Activated naive CD8-positive, alpha-beta T cell treated with anti-CD3 and anti-CD28 coated beads for 36 hours (primary cell): ENCODE measurements around the gene GATA2. TPM values are rescaled to one million over a fixed set of nuclear protein-coding genes. Genes with fewer than 3 reads are reported as not detected.

Experiments
- DNase-seq: peaks from one replicate; pipeline ENCODE4 v3.0.0; 2021
- H3K27ac Mint-ChIP-seq: one replicate; pipeline ENCODE4 v1.8.0; 2022; ENCODE audit warnings: mild to moderate bottlenecking, moderate library complexity, mixed read lengths
- H3K27me3 Mint-ChIP-seq: one replicate; pipeline ENCODE4 v1.8.0; 2022; ENCODE audit warnings: mild to moderate bottlenecking, mixed read lengths
- H3K36me3 Mint-ChIP-seq: one replicate; pipeline ENCODE4 v1.8.0; 2021; ENCODE audit warnings: mild to moderate bottlenecking, mixed read lengths
- H3K4me1 Mint-ChIP-seq: one replicate; pipeline ENCODE4 v1.8.0; 2021; ENCODE audit warnings: mixed read lengths
- H3K4me3 Mint-ChIP-seq: one replicate; pipeline ENCODE4 v1.8.0; 2022; ENCODE audit warnings: mild to moderate bottlenecking, moderate library complexity, mixed read lengths
- H3K9me3 Mint-ChIP-seq: one replicate; pipeline ENCODE4 v1.8.0; 2022; ENCODE audit warnings: mixed read lengths
- total RNA-seq, 2 experiments: library from RNA; stranded (reverse); gene quantifications; one replicate each; pipeline ENCODE4 v1.2.3, GENCODE V29; 2021

GATA2 gene
- total RNA-seq, 2 experiments from 2014 or later, result 0.24 TPM; not detected in 1

DNA sequence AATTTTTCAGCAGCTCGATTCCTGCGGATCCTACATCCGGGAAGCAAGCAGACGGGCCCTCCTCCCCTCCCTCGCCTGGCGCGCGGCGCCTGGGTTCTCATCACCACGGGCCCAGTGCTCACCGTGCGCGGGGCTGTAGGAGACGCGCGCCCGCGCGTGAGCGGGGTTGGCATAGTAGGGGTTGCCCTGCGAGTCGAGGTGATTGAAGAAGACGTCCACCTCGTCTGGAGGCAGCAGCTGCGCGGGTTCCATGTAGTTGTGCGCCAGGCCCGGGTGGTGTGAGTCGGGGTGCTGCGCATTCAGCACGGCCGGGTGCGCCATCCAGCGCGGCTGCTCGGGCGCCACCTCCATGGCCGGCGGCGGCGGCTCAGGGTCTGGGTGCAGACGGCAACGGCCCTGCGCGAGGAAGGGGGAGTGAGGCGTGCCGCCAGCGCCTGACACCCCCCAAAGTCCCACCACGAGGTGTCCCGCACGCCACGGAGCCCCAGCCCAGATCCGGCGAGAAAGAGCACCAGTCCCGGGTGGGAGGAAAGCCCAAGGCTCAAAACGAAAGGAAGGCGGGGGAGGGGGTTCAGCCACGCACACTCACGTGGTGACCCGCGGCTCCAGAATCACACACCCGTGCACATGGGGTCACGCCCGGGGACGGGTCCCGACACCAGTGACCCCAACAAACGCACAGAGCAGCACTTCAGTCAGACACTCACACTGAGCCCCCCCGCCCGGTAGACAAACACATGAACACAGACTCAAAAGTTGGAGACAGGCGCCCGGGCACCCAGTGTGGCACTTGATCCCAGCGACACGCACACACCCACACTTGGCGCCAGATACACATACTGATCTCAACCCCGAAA is 6.1 kb downstream of the GATA2 start:
- Mint-ChIP-seq H3K36me3 (no peaks in the 10 kb centered on the region), H3K27me3 (peaks cover 91% of the 10 kb centered on the region), H3K4me1 (peaks cover 37% of the 10 kb centered on the region), H3K9me3 (no peaks in the 10 kb centered on the region), H3K4me3 (peak overlapping the region; percentile 72), H3K27ac (no peak overlapping the region)
- peak; percentile 35 for DNase-seq

DNA sequence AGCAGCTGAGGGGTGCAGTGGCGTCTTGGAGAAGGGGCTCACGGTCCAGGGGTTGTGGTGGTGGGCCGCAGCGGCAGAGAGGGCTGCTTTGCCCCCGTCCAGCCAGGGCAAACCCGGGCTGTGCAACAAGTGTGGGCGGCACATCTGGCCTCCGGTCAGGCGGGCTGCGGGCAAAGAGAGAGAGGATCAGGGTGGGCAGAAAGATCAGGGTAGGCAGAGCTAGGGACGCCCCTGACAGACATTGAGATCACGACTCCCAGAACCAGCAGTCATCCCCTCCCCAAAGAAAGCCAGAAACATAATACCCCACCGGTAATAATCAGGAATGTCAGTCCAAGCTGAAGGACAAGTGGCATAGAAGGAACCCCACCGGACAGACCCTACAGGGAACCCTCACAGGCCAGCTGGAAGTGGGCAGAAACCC is 6.8 kb downstream of the GATA2 start:
- DNase-seq, result no peak
- Mint-ChIP-seq H3K27ac (no peak overlapping the region), H3K36me3 (no peaks in the 10 kb centered on the region), H3K4me3 (peak overlapping the region; percentile 2), H3K27me3 (peaks cover 88% of the 10 kb centered on the region), H3K9me3 (no peaks in the 10 kb centered on the region), H3K4me1 (peaks cover 33% of the 10 kb centered on the region)

DNA sequence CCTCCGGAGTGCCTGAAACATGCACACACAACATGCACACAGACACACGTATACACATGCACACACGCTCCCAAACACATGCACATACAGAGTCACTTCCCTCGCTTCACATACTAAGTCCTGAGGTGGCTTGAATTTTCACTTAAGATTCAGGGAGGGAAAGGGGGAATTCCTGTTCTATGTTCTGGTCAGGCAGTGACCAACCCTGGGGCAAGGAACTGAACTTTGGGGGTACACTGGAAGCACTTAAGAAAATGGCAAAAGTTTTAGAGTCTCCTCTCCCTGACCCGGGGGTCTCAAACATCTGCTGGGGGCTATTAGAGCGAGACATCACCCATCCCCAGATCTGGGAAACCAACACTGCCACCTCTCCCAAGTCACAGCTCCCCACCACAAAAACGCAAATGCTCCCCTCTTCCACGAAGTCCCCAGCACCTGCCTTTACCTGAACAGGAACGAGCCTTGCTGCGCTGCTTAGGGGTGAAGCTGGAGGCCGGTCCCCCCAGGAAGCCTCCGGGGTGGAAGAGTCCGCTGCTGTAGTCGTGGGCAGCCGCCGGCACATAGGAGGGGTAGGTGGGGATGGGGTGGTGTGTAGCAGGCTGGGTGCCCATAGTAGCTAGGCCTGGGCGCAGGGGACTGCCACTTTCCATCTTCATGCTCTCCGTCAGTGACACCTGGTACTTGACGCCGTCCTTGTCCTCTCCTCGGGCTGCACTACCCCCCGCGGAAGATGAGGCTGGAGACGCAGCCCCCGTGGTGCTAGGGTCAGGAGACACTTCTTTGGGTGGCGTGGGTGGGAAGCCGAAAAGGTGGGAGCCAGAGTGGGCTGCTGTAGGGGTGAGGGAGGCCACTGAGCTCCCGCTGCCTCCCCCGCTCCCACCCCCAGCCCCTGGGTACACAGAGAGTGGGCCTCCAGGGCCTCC is 7.5 kb downstream of the GATA2 start:
- no peak for DNase-seq
- H3K27ac Mint-ChIP-seq, result no peak overlapping the region
- H3K4me3 Mint-ChIP-seq, result no peak overlapping the region
- peaks cover 88% of the 10 kb centered on the region for H3K27me3 Mint-ChIP-seq
- no peaks in the 10 kb centered on the region for H3K9me3 Mint-ChIP-seq
- peaks cover 30% of the 10 kb centered on the region for H3K4me1 Mint-ChIP-seq
- no peaks in the 10 kb centered on the region for H3K36me3 Mint-ChIP-seq

DNA sequence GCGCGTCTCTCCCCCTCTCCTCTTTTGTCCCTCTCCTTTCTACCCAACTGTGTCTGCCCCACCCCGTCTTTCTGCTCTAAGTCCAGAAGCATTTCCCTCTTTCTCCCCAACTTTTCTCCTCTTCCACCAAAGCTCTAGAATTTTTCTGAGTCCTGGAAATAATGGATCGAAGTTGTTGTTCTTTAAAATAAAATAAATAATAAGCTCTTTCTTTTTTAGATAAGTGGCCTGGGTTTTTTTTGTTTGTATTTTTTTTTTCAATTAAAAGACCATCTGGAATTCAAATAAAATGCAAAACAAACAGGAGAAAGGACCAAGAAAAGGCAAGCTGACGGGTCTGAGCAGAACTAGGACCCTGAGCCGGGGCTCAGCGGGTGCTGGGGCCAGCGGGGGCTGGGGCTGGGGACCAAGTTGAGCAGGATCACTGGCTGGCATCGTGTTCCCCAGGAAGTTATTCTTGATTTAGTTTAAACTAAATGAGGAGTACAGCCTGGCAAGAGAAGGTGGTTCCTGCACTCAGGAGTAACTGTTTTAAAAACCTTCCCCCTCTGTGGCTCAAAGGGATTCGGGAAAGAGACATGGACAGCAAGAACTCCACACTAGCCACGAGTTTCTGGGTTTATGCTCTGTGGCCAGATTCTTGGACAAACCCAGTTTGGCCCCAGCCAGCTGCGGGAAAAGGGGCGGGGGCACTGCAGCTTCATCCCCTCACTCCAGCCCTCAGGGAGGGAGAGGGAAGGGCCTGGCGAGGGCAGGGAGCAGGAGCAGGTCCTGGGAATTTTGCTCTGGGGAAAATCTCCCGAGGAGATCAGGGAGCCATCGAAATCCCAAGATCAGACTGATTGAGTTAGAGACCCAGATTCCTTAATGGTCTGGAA is 8.4 kb downstream of the GATA2 start:
- no peaks in the 10 kb centered on the region for H3K36me3 Mint-ChIP-seq
- no peak overlapping the region for H3K4me3 Mint-ChIP-seq
- peaks cover 84% of the 10 kb centered on the region for H3K27me3 Mint-ChIP-seq
- H3K27ac Mint-ChIP-seq, result no peak overlapping the region
- H3K4me1 Mint-ChIP-seq, result peaks cover 26% of the 10 kb centered on the region
- no peak for DNase-seq
- no peaks in the 10 kb centered on the region for H3K9me3 Mint-ChIP-seq

DNA sequence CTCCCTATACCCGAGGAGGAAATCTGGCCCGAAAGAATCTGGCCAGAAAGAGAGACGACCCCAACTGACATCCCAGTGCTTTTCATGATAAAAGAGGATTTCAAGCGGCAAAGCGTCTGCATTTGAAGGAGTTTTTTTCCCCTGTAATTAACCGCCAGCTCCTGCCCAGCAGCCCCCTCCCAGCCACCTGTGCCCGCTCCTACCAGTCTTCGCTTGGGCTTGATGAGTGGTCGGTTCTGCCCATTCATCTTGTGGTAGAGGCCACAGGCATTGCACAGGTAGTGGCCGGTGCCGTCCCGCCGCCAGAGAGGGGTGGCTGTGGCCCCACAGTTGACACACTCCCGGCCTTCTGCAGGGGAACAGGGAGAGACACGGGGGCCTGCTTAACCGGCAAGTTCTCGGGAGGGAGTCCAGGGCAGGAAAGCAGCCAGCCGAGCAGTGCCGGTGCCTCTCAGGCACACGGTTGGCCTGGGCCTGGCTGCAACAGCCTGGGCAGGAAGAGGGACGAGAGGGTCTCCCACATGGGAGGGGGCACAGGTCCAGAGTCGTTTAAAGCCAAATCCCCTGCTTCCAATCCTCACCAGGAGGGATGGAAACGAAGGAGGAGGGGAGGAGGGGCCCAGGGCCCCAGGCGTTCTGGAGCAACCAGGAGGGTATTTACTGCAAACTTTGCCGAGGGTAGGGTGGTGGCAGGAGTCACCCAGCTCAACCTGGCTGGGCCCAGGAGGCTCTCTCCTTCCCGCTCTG is 9.2 kb downstream of the GATA2 start:
- Mint-ChIP-seq H3K36me3 (no peaks in the 10 kb centered on the region), H3K27me3 (peaks cover 87% of the 10 kb centered on the region), H3K4me1 (peaks cover 24% of the 10 kb centered on the region), H3K4me3 (no peak overlapping the region), H3K27ac (no peak overlapping the region), H3K9me3 (no peaks in the 10 kb centered on the region)
- no peak for DNase-seq

DNA sequence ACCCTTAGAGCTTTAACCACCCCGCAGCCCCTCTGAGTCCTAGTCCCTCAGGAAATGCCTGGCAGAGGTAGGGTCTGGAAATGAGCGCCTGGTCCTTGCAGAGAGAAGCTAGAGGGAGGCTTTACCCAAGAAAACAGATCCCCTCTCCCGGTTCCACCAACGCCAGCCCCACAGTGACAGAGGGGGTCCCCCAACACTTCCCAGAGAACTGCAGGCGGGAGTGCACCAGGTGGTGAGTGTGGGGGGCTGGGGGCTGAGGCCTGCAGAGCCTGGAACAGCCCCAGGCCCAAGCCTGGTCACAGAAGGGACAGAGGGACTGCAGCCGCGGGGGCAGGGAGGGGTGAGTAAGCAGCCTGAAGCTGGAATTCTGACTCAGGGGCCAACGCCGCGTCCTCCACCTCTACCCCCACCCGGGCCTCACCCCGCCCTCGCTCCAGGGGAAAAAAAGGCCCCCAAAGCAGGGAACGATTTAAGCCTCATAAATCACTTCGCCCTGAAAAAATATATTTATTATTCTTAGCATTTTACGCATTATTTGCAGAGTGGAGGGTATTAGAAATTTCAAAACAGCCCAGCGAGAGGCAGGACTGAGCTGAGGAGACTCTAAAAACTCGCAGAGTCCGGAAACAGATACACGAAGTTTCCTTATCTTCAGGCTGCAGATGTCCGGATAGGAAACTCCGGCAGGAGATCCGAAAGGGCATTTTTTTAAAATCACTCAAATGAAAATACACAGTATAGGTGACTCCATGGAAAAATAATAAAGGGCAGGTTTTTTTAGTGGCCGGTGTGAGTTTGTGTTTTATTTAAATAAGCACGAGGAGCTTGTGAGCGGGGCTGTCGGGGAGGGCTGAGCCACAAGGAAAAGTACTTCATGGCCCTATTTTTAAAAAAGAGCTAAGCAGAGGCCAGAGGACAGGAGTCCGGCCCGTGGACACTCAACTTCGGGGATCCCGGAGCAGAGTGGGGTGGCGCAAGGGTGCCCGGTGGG is 10.0 kb downstream of the GATA2 start:
- Mint-ChIP-seq H3K27me3 (peaks cover 78% of the 10 kb centered on the region), H3K4me3 (peak overlapping the region; percentile 42), H3K27ac (no peak overlapping the region), H3K9me3 (no peaks in the 10 kb centered on the region), H3K4me1 (peaks cover 20% of the 10 kb centered on the region), H3K36me3 (no peaks in the 10 kb centered on the region)
- no peak for DNase-seq

DNA sequence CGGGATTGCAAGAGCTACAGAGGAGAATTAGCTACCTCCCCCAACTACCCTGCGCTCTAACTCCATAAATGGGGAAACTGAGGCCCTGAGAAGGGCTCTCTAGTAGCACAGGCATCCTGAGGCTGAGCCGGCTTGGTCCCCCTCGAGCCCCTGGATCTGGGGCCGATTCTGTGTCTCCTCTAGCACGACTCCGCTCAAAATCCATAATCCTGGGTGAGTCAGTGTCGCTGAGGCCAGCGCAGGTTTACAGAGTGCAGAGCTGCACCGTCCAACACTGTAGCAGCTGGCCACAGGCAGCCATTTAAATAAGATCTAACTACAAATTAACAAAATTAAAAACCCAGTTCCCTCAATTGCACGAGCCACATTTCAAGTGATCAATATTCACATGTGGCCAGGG is 10.8 kb downstream of the GATA2 start:
- Mint-ChIP-seq H3K4me3 (no peak overlapping the region), H3K36me3 (no peaks in the 10 kb centered on the region), H3K27ac (no peak overlapping the region), H3K27me3 (peaks cover 73% of the 10 kb centered on the region), H3K4me1 (peaks cover 17% of the 10 kb centered on the region), H3K9me3 (no peaks in the 10 kb centered on the region)
- DNase-seq, result no peak

DNA sequence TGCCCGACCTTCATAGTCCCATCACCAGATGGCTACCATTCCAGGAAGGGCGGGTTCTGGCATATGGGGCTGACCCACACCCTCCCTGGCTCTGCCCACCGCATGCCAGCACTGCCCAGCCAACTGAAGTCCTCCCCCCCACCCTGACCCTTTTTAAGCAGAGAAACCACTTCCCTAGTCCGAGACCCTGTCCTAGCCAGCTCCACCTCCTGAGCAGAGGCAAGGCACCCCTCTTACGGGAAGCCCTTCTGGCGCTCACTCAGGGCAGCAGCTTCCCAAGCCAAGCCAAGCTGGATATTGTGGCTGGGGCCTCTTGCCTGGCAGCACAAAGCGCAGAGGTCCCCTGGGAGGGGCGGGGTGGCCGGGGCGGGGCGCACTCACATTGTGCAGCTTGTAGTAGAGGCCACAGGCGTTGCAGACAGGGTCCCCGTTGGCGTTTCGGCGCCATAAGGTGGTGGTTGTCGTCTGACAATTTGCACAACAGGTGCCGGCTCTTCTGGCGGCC is 11.5 kb downstream of the GATA2 start:
- no peak for DNase-seq
- Mint-ChIP-seq H3K27ac (no peak overlapping the region), H3K4me3 (no peak overlapping the region), H3K27me3 (peaks cover 66% of the 10 kb centered on the region), H3K9me3 (no peaks in the 10 kb centered on the region), H3K4me1 (peaks cover 14% of the 10 kb centered on the region), H3K36me3 (no peaks in the 10 kb centered on the region)

DNA sequence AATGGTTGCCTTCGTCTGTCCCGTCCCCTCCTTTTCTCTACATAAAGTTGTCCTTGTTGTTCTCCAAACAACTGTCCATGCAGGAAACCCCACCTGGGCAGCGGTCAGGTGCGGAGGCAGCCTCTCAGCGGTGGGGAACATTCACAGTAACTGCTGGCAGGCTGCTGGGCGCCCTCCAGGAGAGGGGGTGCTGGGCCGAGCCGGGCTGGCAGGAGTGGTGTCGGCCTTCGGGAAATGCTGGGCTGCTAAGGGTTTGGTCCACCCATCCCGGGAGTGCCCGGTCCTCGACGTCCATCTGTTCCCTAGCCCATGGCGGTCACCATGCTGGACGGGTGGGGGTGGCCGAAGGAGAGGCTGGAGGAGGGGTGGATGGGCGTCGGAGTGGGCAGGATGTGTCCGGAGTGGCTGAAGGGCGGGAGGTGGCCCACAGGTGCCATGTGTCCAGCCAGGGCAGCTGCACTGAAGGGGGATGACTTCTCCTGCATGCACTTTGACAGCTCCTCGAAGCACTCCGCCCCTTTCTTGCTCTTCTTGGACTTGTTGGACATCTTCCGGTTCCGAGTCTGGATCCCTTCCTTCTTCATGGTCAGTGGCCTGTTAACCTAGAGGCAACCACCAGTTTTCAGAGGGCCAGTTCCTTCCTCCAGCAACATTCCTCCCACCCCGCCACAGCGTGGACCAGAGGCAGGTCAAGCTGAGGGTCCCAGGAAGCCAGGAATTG is 12.1 kb downstream of the GATA2 start:
- H3K4me1 Mint-ChIP-seq, result peaks cover 14% of the 10 kb centered on the region
- H3K27ac Mint-ChIP-seq, result no peak overlapping the region
- no peak for DNase-seq
- H3K27me3 Mint-ChIP-seq, result peaks cover 60% of the 10 kb centered on the region
- H3K4me3 Mint-ChIP-seq, result no peak overlapping the region
- no peaks in the 10 kb centered on the region for H3K9me3 Mint-ChIP-seq
- H3K36me3 Mint-ChIP-seq, result no peaks in the 10 kb centered on the region

DNA sequence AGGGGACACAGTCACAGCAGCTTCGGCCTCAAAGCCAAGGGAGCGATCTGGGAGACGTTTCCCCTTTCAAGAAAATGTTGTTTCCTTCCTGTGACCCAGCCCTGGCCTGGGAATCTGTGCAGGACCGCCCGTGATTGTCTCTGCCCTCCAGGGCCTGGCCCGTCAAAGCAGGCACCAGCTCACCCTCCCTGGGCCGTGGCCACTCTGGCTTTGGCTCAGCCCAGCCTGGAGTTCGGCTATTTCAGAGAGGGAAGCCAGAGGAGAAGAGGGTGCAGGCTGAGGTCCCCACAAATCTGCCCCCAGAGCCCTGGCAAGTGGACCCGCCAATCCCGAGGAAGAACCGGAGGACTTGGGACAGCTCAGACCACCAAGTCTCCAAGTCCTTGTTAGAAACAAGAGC is 12.7 kb downstream of the GATA2 start:
- Mint-ChIP-seq H3K9me3 (no peaks in the 10 kb centered on the region), H3K27ac (no peak overlapping the region), H3K4me3 (no peak overlapping the region), H3K36me3 (no peaks in the 10 kb centered on the region), H3K27me3 (peaks cover 54% of the 10 kb centered on the region), H3K4me1 (peaks cover 14% of the 10 kb centered on the region)
- DNase-seq, result no peak

DNA sequence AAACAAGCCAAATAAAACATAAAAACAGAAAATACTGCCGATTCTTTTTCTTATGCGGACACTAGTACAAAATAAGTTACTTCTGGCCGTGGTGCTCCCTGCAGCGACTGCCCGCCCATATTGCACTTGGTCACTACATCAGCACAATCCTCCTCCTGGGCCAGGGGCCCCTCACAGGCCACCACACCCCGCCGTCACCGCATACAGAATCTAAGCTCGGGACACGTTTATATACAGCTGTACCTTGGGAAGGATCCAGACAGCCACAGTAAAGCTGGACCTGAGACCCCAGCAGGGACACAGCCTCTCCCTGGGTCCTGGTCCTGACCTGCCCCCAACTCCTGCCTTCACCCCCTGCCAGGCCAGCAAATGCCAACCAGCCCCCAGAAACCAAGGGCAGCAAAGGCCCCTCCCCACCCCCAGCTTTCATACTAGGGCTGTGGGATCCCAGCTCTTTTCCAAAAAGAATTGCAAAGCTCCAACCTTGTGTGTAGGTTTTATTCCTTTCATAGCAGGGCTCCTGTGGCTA is 13.4 kb downstream of the GATA2 start:
- Mint-ChIP-seq H3K27ac (no peak overlapping the region), H3K36me3 (no peaks in the 10 kb centered on the region), H3K4me1 (peaks cover 14% of the 10 kb centered on the region), H3K4me3 (no peak overlapping the region), H3K27me3 (peaks cover 47% of the 10 kb centered on the region), H3K9me3 (no peaks in the 10 kb centered on the region)
- no peak for DNase-seq
